Astrocyte (in vitro differentiated cells and primary cell): ENCODE measurements around the gene AFF3.

Experiments used
- CTCF ChIP-seq: IDR thresholded peaks from 2 replicates; pipeline ENCODE4 v1.5.1; 2011; ENCODE audit warnings: low read depth, mild to moderate bottlenecking, inconsistent platforms, low read length, moderate library complexity; ENCODE audit not compliant: insufficient read depth
- EZH2 ChIP-seq: IDR thresholded peaks from 2 replicates; pipeline ENCODE4 v1.6.1; 2012; ENCODE audit warnings: mild to moderate bottlenecking, low read length, inconsistent platforms; ENCODE audit not compliant: insufficient read depth

DNA sequence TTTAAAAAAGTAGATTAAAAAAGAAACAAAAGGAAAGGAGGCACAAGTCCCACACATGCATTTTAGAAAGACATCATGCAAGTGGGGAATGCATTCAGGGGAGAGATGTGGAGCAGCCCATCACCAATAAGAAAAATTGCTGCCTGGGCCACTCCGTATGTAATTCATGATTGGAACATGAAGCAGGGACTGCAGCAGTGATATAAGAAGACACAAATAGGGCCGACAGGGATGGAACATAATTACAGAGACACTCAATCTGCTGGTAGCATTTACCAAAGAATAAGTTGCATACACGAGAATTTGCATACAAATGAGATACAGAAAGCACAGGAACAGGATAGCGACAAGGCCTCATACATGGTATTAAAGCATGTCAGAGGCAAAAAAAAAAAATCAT, 6.5 kb upstream of the AFF3 start:
- no peak for TF ChIP-seq CTCF
- TF ChIP-seq EZH2: no peak
